HepG2 (cell line): ENCODE results near the gene TNFAIP2. TPM values are rescaled to one million over a fixed set of nuclear protein-coding genes. Genes with fewer than 3 reads are reported as not detected.

Source experiments
- AKAP8 ChIP-seq: sonication (generic); formaldehyde crosslinking; IDR thresholded peaks from 2 replicates; pipeline ENCODE4 v1.5.1; 2020; ENCODE audit warnings: mild to moderate bottlenecking, missing genetic modification reagents
- ATF4 ChIP-seq, 2 experiments: fragments of 450-650 bp in 1 of 2; sonication (generic) in 1 of 2; formaldehyde crosslinking; IDR thresholded peaks; 2 replicates each; pipeline versions ENCODE4 v1.5.0 to v1.8.0; 2020 to 2022; ENCODE audit warnings: mild to moderate bottlenecking in 1 of 2, missing genetic modification reagents in 1 of 2
- CHD4 ChIP-seq: fragments of 200-600 bp; sonication (generic); IDR thresholded peaks from 2 replicates; pipeline ENCODE4 v1.7.0; 2017; ENCODE audit warnings: mild to moderate bottlenecking, low read length, borderline replicate concordance
- DZIP1 ChIP-seq: sonication (generic); formaldehyde crosslinking; IDR thresholded peaks from 2 replicates; pipeline ENCODE4 v1.5.0; 2020; ENCODE audit warnings: mild to moderate bottlenecking, missing genetic modification reagents
- GATA4 ChIP-seq: sonication (generic); IDR thresholded peaks from 2 replicates; pipeline ENCODE4 v1.6.1; 2016; ENCODE audit warnings: antibody characterized with exemption, low read depth, borderline replicate concordance
- HNF4G ChIP-seq, 2 experiments: sonication (generic) in 1 of 2; formaldehyde crosslinking in 1 of 2; IDR thresholded peaks; 2 replicates each; pipeline versions ENCODE4 v1.4.0 to v1.6.1; 2011 to 2020; ENCODE audit warnings: borderline replicate concordance in 2 of 2, low read depth in 2 of 2, mild to moderate bottlenecking in 2 of 2, low read length in 1 of 2, missing genetic modification reagents in 1 of 2, moderate library complexity in 1 of 2
- NONO ChIP-seq, 2 experiments: fragments of 450-650 bp in 1 of 2; sonication (generic) in 1 of 2; formaldehyde crosslinking in 1 of 2; IDR thresholded peaks in 1 of 2; conservative IDR thresholded peaks in 1 of 2; 2 replicates each; pipeline versions ENCODE4 v1.6.1 to v1.8.0; 2017 to 2022; ENCODE audit warnings: mild to moderate bottlenecking in 1 of 2, missing genetic modification reagents in 1 of 2, moderate library complexity in 1 of 2
- PATZ1 ChIP-seq: sonication (generic); formaldehyde crosslinking; IDR thresholded peaks from 2 replicates; pipeline ENCODE4 v1.4.0; 2020; ENCODE audit warnings: missing genetic modification reagents
- POLR2G ChIP-seq: fragments of 200-400 bp; formaldehyde crosslinking; IDR thresholded peaks from 2 replicates; pipeline ENCODE4 v1.6.1; 2018; ENCODE audit warnings: mild to moderate bottlenecking, low read depth, low read length, moderate library complexity
- RBM22 ChIP-seq: fragments of 200-400 bp; formaldehyde crosslinking; optimal IDR thresholded peaks from 2 replicates; pipeline ENCODE3; 2017; ENCODE audit warnings: mild to moderate bottlenecking, low read length, moderate library complexity
- ZBTB33 ChIP-seq: sonication (generic); formaldehyde crosslinking; IDR thresholded peaks from 2 replicates; pipeline ENCODE4 v1.4.0; 2020; ENCODE audit warnings: missing genetic modification reagents
- ZBTB7B ChIP-seq: sonication (generic); formaldehyde crosslinking; IDR thresholded peaks from 2 replicates; pipeline ENCODE4 v1.4.0; 2020; ENCODE audit warnings: missing genetic modification reagents
- ZFP91 ChIP-seq: sonication (generic); formaldehyde crosslinking; IDR thresholded peaks from 2 replicates; pipeline ENCODE4 v1.9.0; 2022; ENCODE audit warnings: missing genetic modification reagents, mild to moderate bottlenecking, borderline replicate concordance
- ZNF580 ChIP-seq: IDR thresholded peaks from 2 replicates; pipeline ENCODE4 v1.6.1; 2016; ENCODE audit warnings: low read depth, borderline replicate concordance
- ZNF788 ChIP-seq: sonication (generic); formaldehyde crosslinking; IDR thresholded peaks from 2 replicates; pipeline ENCODE4 v1.5.0; 2020; ENCODE audit warnings: mild to moderate bottlenecking, missing genetic modification reagents, borderline replicate concordance
- ZSCAN21 ChIP-seq: sonication (generic); formaldehyde crosslinking; IDR thresholded peaks from 2 replicates; pipeline ENCODE4 v1.8.0; 2022; ENCODE audit warnings: mild to moderate bottlenecking, missing genetic modification reagents, moderate library complexity, borderline replicate concordance
- polyA plus RNA-seq, 8 experiments: library from polyadenylated mRNA; depleted of rRNA in 3 of 8; stranded (reverse) in 7 of 8; unstranded in 1 of 8; fragments of >200 nt; fragmentation: Illumina TruSeq in 4 of 8; extraction: Trizol in 4 of 8; gene quantifications; 2 replicates each; pipeline versions ENCODE4 v1.2.1 to v1.2.3, GENCODE V29; 2011 to 2016; ENCODE audit warnings: low read depth in 4 of 8, missing spikeins in 1 of 8, mixed read lengths in 1 of 8; ENCODE audit not compliant: insufficient read depth in 1 of 8
- total RNA-seq, 5 experiments: library from RNA; depleted of rRNA; stranded (reverse); fragments of >200 nt; fragmentation: Illumina TruSeq; extraction: Trizol; gene quantifications; 2 replicates each; pipeline ENCODE4 v1.2.3, GENCODE V29; 2016; ENCODE audit warnings: low read depth in 1 of 5

TNFAIP2 gene
- total and polyA plus RNA-seq, 2 of the 13 experiments (the other 11 are each of a cell fraction or from before 2014, with no cell fraction given) = 0.46 to 1.5 TPM

GRCh38 chr14:103104654-103105452 is 18.4 kb upstream of the TNFAIP2 start (continued):
- TF ChIP-seq ZBTB33 (CRISPR knock-in tag) (0 out of 2 replicates have a peak, but pooled peaks have one; percentile 28), ZFP91 (CRISPR knock-in tag) (peak; percentile 1; the same call in 1 of the 2 replicates), ZNF788 (CRISPR knock-in tag) (peak; percentile 37; the same call in 1 of the 2 replicates), ZBTB7B (CRISPR knock-in tag) (no peak), ZNF580 (CRISPR knock-in tag) (peak; percentile 68; the same call in 1 of the 2 replicates), AKAP8 (CRISPR knock-in tag) (peak; percentile 98), CHD4 (no peak), POLR2G (peak; percentile 36), PATZ1 (CRISPR knock-in tag) (peak; percentile 49; the same call in 1 of the 2 replicates), ZSCAN21 (CRISPR knock-in tag) (peak; percentile 56; the same call in 1 of the 2 replicates), DZIP1 (CRISPR knock-in tag) (0 out of 2 replicates have a peak, but pooled peaks have one; percentile 39), NONO (IDR thresholded peaks at IDR 0.05) (peak; percentile 72; the same call in 1 of the 2 replicates), NONO (CRISPR knock-in tag; conservative IDR thresholded peaks at IDR 0.05) (peak; percentile 77), HNF4G (IDR thresholded peaks at IDR 0.05; ENCODE audit: borderline replicate concordance, low read depth, low read length) (no peak), HNF4G (CRISPR knock-in tag; IDR thresholded peaks at IDR 0.05; ENCODE audit: borderline replicate concordance, low read depth) (no peak), ATF4 (CRISPR knock-in tag; IDR thresholded peaks at IDR 0.05) (peak in 1 of 2 experiments; percentile 51; a peak in 1 of 4 replicates), RBM22 (peak; percentile 70), GATA4 (0 out of 2 replicates have a peak, but pooled peaks have one; percentile 43)
